ENCODE measurements around the gene GPX4.

The GPX4 gene

GRCh38 chr19:1132552-1133383 is 29.0 kb downstream of the GPX4 start:
- DNase-seq = no peak

DNA sequence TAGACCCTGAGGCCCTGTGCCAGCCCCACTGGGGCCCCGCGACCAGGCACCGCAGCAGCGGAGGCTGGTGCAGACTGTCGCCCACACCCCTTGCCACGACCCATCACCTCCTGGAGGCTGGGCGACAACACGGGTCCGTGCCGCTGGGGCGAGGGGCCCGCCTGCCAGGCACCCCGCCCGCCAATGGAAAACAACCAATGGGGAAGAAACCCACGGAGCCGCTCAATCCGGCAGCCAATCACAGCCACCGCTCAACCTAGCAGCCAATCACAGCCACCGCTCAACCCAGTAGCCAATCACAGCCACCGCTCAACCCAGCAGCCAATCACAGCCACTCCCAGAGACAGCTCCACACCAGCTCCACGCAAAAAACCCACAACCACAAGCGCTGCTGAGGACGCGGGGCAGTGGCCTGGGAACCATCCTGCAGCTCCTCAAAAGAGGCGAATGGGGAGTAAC is 29.7 kb downstream of the GPX4 start:
- no peak for DNase-seq

- DNase-seq = no peak
Measured at GRCh38 chr19:1134431-1134830, 30.6 kb downstream of the GPX4 start.

DNA sequence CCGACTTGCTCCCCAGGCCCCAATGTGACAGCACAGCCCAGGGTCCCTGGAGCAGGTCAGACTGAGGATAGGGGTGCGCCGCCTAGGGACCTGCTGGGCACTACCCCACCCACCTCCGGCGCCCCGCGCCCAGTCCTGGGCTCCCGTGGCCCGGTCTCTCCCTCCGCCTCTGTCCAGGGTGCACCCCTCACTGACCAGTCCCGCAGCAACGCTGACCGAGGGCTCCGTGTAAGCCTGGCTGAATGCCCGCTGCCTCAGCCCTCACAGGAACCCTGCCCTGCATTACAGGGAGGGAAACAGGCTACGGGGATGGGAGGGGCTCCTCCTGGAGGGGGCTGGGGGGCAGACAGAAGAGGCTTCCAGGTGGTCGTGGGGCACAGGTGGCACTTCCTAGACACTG is 31.7 kb downstream of the GPX4 start:
- DNase-seq = no peak

- DNase-seq = no peak
Measured at GRCh38 chr19:1136201-1136600, 32.4 kb downstream of the GPX4 start.

DNA sequence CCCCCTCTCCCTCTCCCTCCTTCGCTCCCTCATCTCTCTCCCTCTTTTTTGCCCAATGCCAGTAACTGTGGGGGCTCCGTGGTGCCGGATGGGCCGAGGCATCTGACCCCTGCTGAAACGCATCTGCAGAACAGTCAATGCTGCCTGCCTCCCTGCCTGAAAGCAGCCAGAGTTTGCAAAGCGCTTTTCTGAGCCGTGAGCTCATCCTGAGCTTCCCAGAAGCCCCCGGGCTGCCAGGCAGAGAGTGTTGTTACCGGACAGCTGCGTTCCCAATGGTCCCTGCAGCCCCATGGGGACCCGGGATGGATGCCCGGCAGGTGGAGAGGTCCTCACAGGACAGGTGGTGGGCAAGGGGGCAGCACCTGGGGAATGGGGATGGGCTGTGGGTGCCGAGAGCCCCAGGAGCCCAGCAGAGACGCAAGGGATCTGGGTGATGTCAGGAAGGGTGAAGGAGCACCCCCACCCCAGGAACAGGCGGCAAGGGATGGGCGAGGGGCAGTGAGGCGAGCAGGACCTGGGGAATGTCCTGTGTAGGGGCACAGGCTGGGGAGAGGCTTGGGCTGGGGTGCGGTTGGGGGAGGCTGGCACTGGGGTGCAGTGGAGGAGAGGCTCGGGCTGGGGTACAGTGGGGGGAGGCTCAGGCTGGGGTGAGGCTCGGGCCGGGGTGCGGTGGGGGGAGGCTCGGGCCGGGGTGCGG is 33.0 kb downstream of the GPX4 start:
- DNase-seq = no peak

DNA sequence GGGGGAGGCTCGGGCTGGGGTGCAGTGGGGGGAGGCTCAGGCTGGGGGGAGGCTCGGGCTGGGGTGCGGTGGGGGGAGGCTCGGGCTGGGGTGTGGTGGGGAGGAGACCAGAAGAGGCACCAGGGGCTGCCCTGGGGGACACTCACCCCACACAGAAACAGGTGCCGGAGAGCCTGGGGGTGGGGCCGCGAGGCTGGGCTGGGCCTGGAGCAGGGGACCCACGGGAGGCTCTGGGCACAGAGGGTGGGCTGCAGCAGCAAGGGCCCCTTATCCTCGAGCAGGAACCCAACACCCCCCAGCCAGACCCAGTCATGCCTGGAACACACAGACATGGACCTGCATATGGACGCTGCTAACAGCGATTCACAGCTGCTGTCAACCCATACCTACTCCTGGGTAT is 34.3 kb downstream of the GPX4 start:
- DNase-seq = no peak

DNA sequence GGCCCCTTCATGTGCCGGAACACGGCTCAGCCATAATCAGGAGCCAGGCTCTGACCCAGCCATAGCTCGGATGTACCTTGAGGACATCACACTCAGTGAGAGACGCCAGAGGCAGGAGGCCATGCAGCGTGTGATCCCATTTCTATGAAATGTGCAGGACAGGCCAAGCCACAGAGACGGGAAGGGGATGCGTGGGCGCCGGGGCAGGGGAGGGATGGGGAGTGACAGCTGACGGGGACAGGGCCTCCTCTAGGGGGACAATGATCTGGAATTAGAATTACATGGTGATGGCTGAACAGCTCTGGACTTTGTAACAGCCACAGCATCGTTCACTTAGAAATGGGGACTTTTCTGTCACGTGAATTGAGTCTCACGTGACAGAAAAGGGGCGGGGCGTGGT is 35.3 kb downstream of the GPX4 start:
- no peak for DNase-seq

DNA sequence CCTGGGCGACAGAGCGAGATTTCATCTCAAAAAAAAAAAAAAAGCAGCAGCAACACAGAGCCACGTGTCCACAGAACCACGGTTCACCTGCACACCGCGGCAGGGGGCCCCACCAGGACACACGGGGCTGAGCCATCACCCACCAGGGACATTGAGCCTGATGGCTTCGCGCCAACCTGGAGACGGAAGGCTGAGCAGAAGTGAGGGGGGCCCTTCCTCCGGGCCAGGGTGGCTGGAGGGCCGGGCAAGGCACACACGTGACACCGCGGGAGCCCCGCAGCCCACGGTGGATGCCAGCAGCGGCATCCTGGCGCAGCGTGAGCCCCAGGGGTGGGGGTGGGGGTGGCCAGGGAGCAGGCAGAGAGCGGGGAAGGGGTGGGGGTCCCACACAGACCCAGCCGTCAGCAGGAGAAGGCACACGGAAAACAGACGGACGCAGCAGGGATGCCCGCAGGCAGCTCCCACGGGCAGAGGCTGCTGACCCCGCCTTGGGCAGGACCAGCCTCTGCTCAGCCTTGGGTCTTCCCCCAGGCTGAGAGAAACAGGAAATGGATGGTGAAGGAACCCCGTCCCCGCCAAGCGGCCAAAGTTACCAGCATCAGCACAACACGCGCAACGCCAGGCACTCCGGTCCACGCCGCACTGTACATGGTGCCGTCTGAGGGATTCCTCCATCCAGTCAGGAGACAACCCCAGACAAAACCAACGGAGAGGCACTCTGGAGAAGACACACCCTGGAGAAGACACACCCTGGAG is 36.7 kb downstream of the GPX4 start:
- DNase-seq = no peak

- DNase-seq = no peak
Measured at GRCh38 chr19:1141944-1142343, 38.1 kb downstream of the GPX4 start.

- DNase-seq = no peak
Measured at GRCh38 chr19:1143828-1144399, 40.1 kb downstream of the GPX4 start.

GRCh38 chr19:1144741-1145140 is 40.9 kb downstream of the GPX4 start:
- DNase-seq = no peak

DNA sequence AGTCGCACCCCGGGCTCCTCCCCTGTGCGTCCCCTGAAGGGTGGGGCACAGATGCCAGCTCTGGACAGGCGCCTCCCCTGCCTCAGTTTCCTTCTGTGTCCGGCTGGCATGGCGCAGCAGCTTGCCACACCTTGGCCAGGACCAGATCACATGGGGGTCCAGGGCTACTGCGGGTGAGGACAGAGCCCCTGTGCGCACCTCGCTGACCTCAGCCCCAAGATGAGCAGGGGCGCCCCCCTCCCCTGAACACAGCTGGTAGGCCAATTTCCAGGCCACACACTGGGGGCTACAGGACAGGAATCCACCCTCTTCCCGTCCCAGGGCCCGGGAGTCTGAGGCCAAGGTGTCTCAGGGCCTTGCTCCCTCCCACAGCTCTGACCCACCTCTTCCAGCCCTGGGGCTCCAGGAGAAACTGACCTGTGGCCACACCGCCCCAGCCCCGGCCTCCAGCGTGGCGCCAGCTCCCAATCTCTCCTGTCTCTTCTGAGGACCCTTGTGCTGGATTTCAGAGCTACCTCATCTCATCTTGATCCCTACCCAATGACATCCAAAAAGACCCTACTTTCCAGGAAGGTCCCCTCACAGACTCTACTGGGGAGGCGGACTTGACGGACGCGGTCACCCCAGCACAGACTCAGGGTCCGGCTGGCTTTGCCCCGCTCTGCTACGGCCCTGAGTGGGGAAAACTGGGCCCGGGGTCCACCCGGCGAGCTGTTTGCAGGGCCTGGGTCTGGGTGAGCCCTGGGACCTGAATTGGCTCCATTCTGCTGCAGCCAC is 42.0 kb downstream of the GPX4 start:
- no peak for DNase-seq

- DNase-seq = no peak
Measured at GRCh38 chr19:1146412-1146699, 42.6 kb downstream of the GPX4 start.

GRCh38 chr19:1146858-1147780 is 43.3 kb downstream of the GPX4 start:
- no peak for DNase-seq

DNA sequence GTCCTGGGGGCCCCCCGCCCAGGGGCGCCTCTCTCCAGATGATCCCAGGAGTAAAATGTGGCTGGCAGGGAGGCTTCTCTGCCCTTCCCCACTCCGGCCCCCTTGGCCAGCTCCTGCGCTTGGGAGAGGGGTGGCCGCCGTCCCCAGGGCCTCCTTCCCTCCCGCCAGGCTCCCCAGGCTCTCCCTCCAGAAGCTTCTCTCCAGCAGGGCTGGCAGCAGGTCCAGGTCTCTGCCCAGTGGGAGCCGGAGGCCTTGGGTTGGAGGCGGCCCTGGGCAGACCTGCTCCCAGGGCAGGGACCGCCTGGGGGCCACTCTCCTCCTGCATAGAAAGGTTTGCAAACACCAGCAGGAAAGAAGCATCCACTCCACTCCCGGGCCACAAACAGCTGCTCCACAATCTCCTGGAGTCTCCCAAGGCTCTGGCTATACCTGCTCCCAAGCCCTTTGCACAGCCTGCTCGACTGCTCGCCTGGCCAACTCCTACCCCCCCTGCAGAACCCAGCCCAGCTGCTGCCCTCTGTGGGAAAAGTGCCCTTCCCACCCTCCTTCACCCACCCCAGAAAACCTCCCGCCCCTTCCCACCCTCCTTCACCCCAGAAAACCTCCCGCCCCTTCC is 44.2 kb downstream of the GPX4 start:
- no peak for DNase-seq

GRCh38 chr19:1149259-1150045 is 45.7 kb downstream of the GPX4 start:
- no peak for DNase-seq

- no peak for DNase-seq
Measured at GRCh38 chr19:1150333-1151036, 46.7 kb downstream of the GPX4 start.

- DNase-seq = no peak
Measured at GRCh38 chr19:1151037-1151724, 47.4 kb downstream of the GPX4 start.
